ENCODE measurements around the gene RASL11B.

DNA sequence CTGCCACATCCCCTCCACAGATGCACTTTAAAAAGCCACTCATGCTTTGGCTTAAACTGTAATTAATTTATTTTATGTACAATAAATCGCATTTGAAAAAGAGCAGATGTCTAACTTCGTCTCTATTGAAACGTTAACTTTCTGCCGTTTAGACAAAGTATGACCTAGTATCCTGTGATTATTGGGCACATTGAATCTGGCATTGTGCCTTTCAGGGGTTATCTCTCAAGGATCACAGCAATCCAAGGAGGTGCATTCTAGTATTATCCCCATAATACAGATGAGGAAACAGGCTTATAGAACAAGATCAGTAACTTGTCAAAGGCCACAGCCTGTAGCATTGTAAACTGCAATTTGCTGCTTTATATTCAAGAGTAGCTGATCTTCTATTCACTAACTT, 4.6 kb downstream of the RASL11B start:
- no peak for TF ChIP-seq POLR2A (IDR thresholded peaks at IDR 0.05)
- TF ChIP-seq, protein P1, sequence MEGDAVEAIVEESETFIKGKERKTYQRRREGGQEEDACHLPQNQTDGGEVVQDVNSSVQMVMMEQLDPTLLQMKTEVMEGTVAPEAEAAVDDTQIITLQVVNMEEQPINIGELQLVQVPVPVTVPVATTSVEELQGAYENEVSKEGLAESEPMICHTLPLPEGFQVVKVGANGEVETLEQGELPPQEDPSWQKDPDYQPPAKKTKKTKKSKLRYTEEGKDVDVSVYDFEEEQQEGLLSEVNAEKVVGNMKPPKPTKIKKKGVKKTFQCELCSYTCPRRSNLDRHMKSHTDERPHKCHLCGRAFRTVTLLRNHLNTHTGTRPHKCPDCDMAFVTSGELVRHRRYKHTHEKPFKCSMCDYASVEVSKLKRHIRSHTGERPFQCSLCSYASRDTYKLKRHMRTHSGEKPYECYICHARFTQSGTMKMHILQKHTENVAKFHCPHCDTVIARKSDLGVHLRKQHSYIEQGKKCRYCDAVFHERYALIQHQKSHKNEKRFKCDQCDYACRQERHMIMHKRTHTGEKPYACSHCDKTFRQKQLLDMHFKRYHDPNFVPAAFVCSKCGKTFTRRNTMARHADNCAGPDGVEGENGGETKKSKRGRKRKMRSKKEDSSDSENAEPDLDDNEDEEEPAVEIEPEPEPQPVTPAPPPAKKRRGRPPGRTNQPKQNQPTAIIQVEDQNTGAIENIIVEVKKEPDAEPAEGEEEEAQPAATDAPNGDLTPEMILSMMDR (IDR thresholded peaks at IDR 0.05) = no peak
